ENCODE data around the gene DENND2C.

DNA sequence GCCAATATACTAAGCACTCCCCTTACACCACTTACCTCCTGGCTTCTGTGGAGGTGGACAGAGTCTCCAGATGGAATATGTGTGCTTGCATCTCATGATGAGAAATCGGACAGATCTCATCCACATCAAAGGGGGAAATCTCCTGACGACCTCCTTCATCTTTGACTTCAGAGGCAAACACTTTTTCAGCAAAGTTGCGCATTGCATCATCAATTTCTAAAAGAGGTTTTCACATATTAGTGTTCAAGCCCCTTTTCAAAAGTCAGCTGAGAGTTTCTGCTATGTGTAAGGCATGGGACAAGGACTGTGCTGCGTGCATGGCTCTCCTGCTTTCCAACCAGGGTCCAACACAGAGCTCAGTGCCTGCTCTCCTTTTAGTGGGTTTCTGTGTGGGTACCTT lies 18.7 kb upstream of the DENND2C start:
- TF ChIP-seq, protein P1, sequence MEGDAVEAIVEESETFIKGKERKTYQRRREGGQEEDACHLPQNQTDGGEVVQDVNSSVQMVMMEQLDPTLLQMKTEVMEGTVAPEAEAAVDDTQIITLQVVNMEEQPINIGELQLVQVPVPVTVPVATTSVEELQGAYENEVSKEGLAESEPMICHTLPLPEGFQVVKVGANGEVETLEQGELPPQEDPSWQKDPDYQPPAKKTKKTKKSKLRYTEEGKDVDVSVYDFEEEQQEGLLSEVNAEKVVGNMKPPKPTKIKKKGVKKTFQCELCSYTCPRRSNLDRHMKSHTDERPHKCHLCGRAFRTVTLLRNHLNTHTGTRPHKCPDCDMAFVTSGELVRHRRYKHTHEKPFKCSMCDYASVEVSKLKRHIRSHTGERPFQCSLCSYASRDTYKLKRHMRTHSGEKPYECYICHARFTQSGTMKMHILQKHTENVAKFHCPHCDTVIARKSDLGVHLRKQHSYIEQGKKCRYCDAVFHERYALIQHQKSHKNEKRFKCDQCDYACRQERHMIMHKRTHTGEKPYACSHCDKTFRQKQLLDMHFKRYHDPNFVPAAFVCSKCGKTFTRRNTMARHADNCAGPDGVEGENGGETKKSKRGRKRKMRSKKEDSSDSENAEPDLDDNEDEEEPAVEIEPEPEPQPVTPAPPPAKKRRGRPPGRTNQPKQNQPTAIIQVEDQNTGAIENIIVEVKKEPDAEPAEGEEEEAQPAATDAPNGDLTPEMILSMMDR (IDR thresholded peaks at IDR 0.05; ENCODE audit: low read depth, low read length, poor library complexity, severe bottlenecking), result no peak
- TF ChIP-seq EZH2phosphoT487 (IDR thresholded peaks at IDR 0.05; ENCODE audit: borderline replicate concordance, low read length), result no peak
